Endodermal cell (in vitro differentiated cells): Measurements from ENCODE around the gene TIGIT. TPM values are rescaled to one million over a fixed set of nuclear protein-coding genes. Genes with fewer than 3 reads are reported as not detected.

Experiments used
- DNase-seq: peaks from one replicate; pipeline ENCODE4 v3.0.0-alpha.2; 2017
- H3K27ac ChIP-seq: 2 replicates; pipeline ENCODE4 v1.5.1; 2013; ENCODE audit warnings: mild to moderate bottlenecking, low read depth, low read length, moderate library complexity
- H3K27me3 ChIP-seq: 2 replicates; pipeline ENCODE4 v1.6.1; 2013; ENCODE audit warnings: mild to moderate bottlenecking, low read length, moderate library complexity; ENCODE audit not compliant: insufficient read depth, control insufficient read depth, poor library complexity, severe bottlenecking
- H3K36me3 ChIP-seq: 2 replicates; pipeline ENCODE4 v1.7.0; 2013; ENCODE audit warnings: mild to moderate bottlenecking, low read length, moderate library complexity; ENCODE audit not compliant: control insufficient read depth, insufficient read depth
- H3K4me1 ChIP-seq: one replicate; pipeline ENCODE4 v1.7.0; 2013; ENCODE audit warnings: low read length; ENCODE audit not compliant: control insufficient read depth, insufficient read depth
- H3K4me3 ChIP-seq: 2 replicates; pipeline ENCODE4 v1.5.1; 2013; ENCODE audit warnings: mild to moderate bottlenecking, low read length, moderate library complexity
- H3K9ac ChIP-seq: 2 replicates; pipeline ENCODE4 v1.6.1; 2013; ENCODE audit warnings: mild to moderate bottlenecking, low read length, moderate library complexity; ENCODE audit not compliant: poor library complexity, severe bottlenecking; ENCODE audit errors: extremely low read depth
- H3K9me3 ChIP-seq: 2 replicates; pipeline ENCODE4 v1.6.1; 2013; ENCODE audit warnings: mild to moderate bottlenecking, low read length, moderate library complexity; ENCODE audit not compliant: control insufficient read depth
- H3K27ac Mint-ChIP-seq: 2 replicates; pipeline ENCODE4 v1.8.0; 2020; ENCODE audit warnings: mixed read lengths
- H3K27me3 Mint-ChIP-seq: 2 replicates; pipeline ENCODE4 v1.8.0; 2021; ENCODE audit warnings: mild to moderate bottlenecking, mixed read lengths; ENCODE audit not compliant: insufficient read depth
- H3K36me3 Mint-ChIP-seq: 2 replicates; pipeline ENCODE4 v1.8.0; 2020; ENCODE audit warnings: low read depth, mixed read lengths
- H3K4me1 Mint-ChIP-seq: 2 replicates; pipeline ENCODE4 v1.8.0; 2020; ENCODE audit warnings: mixed read lengths
- H3K4me3 Mint-ChIP-seq: 2 replicates; pipeline ENCODE4 v1.8.0; 2020; ENCODE audit warnings: mild to moderate bottlenecking, moderate library complexity, mixed read lengths
- H3K9me3 Mint-ChIP-seq: 2 replicates; pipeline ENCODE4 v1.8.0; 2020; ENCODE audit warnings: mild to moderate bottlenecking, mixed read lengths
- WGBS, 2 experiments: methylation state at CpG; one replicate each; pipeline versions ENCODE4 v1.1.5 to v1.1.7; 2013; ENCODE audit warnings: missing lambda C conversion rate in 2 of 2, mixed read lengths in 1 of 2; ENCODE audit not compliant: insufficient coverage in 1 of 2, insufficient read length in 1 of 2; 5-methylcytosine and 5-hydroxymethylcytosine counted together
- total RNA-seq, 2 donors: library from RNA; stranded (reverse); fragmentation: NEBNext Ultra II Directional in 1 of 2; extraction: Animal tissue kit (Norgen Biotek cat#: 25700) in 1 of 2; gene quantifications; 2 replicates in 1 of 2; 3 replicates in 1 of 2; pipeline ENCODE4 v1.2.1, GENCODE V29; 2021
- TF ChIP-seq, protein P1 (sequence below): fragments of 200-600 bp; sonication (generic); conservative IDR thresholded peaks from 2 replicates; pipeline ENCODE4 v1.5.0; 2021; ENCODE audit warnings: antibody characterized with exemption, mild to moderate bottlenecking

The TIGIT gene
- total RNA-seq, 2 donors from 2014 or later: not detected

DNA sequence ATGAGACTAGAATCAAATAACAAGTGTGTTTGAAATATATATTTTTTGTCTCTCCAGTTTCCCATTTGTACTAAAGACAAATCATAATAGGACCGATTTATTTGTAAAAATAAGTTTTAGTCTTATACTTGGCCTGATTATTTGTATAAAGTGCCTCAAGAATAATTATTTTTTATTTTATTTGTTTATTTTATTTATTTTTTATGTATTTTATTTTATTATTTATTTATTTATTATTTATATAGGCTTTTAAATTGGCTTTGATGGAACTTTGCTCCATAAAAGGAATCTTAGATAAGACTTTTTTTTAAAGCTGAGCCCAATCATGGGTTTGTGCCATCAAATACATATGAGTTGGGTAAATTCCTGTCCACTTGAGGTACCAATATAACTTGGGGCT is 34.3 kb upstream of the TIGIT start:
- H3K36me3 Mint-ChIP-seq: peaks cover 4% of the 10 kb centered on the region
- WGBS, 2 experiments: no CpG with 5 or more reads among the region's 1 CpG
- no peaks in the 10 kb centered on the region for H3K36me3 ChIP-seq

DNA sequence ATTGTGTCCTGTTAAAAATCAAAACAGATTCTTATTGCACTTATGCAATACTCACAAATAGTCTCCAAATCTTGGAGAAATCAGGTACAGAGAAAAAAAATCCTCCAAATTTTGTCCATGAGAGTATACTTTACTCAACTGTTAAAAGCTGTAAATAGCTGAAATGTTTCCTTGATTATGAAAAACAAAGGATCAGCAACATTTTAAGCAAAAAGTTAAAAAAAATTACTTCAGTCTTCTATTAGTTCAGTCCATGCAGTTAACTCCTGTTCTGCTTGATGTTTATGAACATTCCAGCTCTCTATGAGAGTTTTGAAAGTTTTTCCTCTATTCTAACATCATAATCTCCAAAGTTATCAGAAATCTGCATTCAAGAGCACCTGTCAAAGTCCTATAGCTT is 33.7 kb upstream of the TIGIT start:
- Histone ChIP-seq H3K4me3 (no peak overlapping the region), H3K27me3 (no peaks in the 10 kb centered on the region), H3K4me1 (no peaks in the 10 kb centered on the region), H3K27ac (no peak overlapping the region), H3K36me3 (no peaks in the 10 kb centered on the region), H3K9me3 (peaks cover 7% of the 10 kb centered on the region), H3K9ac (no peak overlapping the region)
- peaks cover 4% of the 10 kb centered on the region for H3K36me3 Mint-ChIP-seq
- no peak for DNase-seq
- H3K9me3 Mint-ChIP-seq: peaks cover 41% of the 10 kb centered on the region
- H3K4me3 Mint-ChIP-seq: no peak overlapping the region
- no peaks in the 10 kb centered on the region for H3K27me3 Mint-ChIP-seq
- TF ChIP-seq, protein P1, sequence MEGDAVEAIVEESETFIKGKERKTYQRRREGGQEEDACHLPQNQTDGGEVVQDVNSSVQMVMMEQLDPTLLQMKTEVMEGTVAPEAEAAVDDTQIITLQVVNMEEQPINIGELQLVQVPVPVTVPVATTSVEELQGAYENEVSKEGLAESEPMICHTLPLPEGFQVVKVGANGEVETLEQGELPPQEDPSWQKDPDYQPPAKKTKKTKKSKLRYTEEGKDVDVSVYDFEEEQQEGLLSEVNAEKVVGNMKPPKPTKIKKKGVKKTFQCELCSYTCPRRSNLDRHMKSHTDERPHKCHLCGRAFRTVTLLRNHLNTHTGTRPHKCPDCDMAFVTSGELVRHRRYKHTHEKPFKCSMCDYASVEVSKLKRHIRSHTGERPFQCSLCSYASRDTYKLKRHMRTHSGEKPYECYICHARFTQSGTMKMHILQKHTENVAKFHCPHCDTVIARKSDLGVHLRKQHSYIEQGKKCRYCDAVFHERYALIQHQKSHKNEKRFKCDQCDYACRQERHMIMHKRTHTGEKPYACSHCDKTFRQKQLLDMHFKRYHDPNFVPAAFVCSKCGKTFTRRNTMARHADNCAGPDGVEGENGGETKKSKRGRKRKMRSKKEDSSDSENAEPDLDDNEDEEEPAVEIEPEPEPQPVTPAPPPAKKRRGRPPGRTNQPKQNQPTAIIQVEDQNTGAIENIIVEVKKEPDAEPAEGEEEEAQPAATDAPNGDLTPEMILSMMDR: no peak
- H3K4me1 Mint-ChIP-seq: no peaks in the 10 kb centered on the region
- no peak overlapping the region for H3K27ac Mint-ChIP-seq

More for the DNA sequence above, 34.3 kb upstream of the TIGIT start:
- TF ChIP-seq, protein P1: no peak
- Histone ChIP-seq H3K4me3 (no peak overlapping the region), H3K4me1 (no peaks in the 10 kb centered on the region), H3K9ac (no peak overlapping the region), H3K27me3 (no peaks in the 10 kb centered on the region), H3K27ac (no peak overlapping the region), H3K9me3 (peaks cover 7% of the 10 kb centered on the region)
- Mint-ChIP-seq H3K27me3 (no peaks in the 10 kb centered on the region), H3K4me1 (no peaks in the 10 kb centered on the region), H3K27ac (no peak overlapping the region), H3K4me3 (no peak overlapping the region), H3K9me3 (peaks cover 39% of the 10 kb centered on the region)
- no peak for DNase-seq

DNA sequence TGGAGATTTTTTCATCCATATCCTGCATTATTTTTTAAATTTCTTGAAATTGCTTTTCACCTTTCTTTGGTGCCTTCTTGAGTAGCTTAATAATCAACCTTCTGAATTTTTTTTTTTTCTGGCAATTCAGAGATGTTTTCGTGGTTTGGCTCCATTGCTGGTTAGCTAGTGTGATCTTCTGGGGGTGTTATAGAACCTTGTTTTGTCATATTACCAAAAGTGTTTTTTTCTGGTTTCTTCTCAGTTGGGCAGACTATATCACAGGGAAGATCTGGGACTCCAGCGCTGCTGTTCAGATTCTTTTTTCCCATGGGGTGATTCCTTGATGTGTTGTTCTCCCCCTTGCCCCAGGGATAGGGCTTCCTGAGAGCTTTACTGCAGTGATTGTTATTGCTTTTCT is 23.8 kb upstream of the TIGIT start:
- peaks cover 2% of the 10 kb centered on the region for H3K36me3 Mint-ChIP-seq
- no peaks in the 10 kb centered on the region for H3K27me3 ChIP-seq
- peaks cover 14% of the 10 kb centered on the region for H3K9me3 Mint-ChIP-seq
- no peak overlapping the region for H3K9ac ChIP-seq
- H3K4me3 ChIP-seq: no peak overlapping the region
- no peak for DNase-seq
- 78 to 88% methylated on average over 1 to 2 of the region's 2 CpGs for WGBS, 2 experiments
- H3K4me3 Mint-ChIP-seq: no peak overlapping the region
- TF ChIP-seq, protein P1: no peak
- no peaks in the 10 kb centered on the region for H3K4me1 ChIP-seq
- H3K36me3 ChIP-seq: no peaks in the 10 kb centered on the region
- no peak overlapping the region for H3K27ac ChIP-seq
- H3K4me1 Mint-ChIP-seq: no peaks in the 10 kb centered on the region
- H3K27ac Mint-ChIP-seq: no peak overlapping the region
- peaks cover 1% of the 10 kb centered on the region for H3K27me3 Mint-ChIP-seq
- H3K9me3 ChIP-seq: no peaks in the 10 kb centered on the region
